ENCODE results near the gene TENT4A.

Gene TENT4A

GRCh38 chr5:6792911-6793471 lies 79.8 kb downstream of the TENT4A start:
- Histone ChIP-seq H3K27ac (ENCODE audit: low read depth, low read length) (no peak overlapping the region), H3K36me3 (ENCODE audit: control insufficient read depth in 1 of 2, insufficient read depth in 2 of 2, low read length in 2 of 2) (no peaks in the 10 kb centered on the region), H3K9me3 (ENCODE audit: insufficient read depth, low read depth, low read length) (no peaks in the 10 kb centered on the region), H4K8ac (ENCODE audit: low read depth, low read length) (no peak overlapping the region), H3K4me1 (ENCODE audit: control insufficient read depth in 1 of 2, insufficient read depth in 2 of 2, low read length in 2 of 2) (peaks cover 0 to 2% of the 10 kb centered on the region in 2 experiments), H3K27me3 (ENCODE audit: insufficient read depth, low read length) (no peaks in the 10 kb centered on the region), H2AFZ (ENCODE audit: insufficient read depth, low read length, poor library complexity) (no peak overlapping the region), H2AK5ac (ENCODE audit: low read length) (no peak overlapping the region), H4K12ac (ENCODE audit: low read depth, low read length) (no peak overlapping the region), H3K23ac (ENCODE audit: low read length) (no peak overlapping the region), H3K9ac (ENCODE audit: low read length) (no peak overlapping the region), H3K18ac (ENCODE audit: low read length) (no peak overlapping the region), H2BK5ac (ENCODE audit: low read depth, low read length, poor library complexity) (no peak overlapping the region), H3K79me1 (ENCODE audit: low read length) (no peaks in the 10 kb centered on the region), H3K4ac (ENCODE audit: low read depth, low read length) (no peak overlapping the region), H3K14ac (ENCODE audit: low read length) (no peak overlapping the region), H3K4me2 (ENCODE audit: low read length) (no peak overlapping the region), H3K4me3 (ENCODE audit: low read depth, low read length) (no peak overlapping the region), H2BK120ac (ENCODE audit: insufficient read depth, low read length, poor library complexity) (no peak overlapping the region), H2BK12ac (ENCODE audit: low read length) (no peak overlapping the region), H4K91ac (ENCODE audit: low read depth, low read length) (no peak overlapping the region), H3K79me2 (ENCODE audit: control insufficient read depth, insufficient read depth, low read length, poor library complexity) (no peaks in the 10 kb centered on the region)
- peak; percentile 12 to 64 for DNase-seq
- no CpG with 5 or more reads among the region's 14 CpGs for WGBS (ENCODE audit: extremely low coverage, insufficient coverage, insufficient read length)

- no peak for DNase-seq
- H3K18ac ChIP-seq (ENCODE audit: low read length), result no peak overlapping the region
- H3K14ac ChIP-seq (ENCODE audit: low read length), result no peak overlapping the region
- H3K23ac ChIP-seq (ENCODE audit: low read length), result no peak overlapping the region
- no peak overlapping the region for H2BK120ac ChIP-seq (ENCODE audit: insufficient read depth, low read length, poor library complexity)
- no peak overlapping the region for H2AK5ac ChIP-seq (ENCODE audit: low read length)
- H2BK12ac ChIP-seq (ENCODE audit: low read length), result no peak overlapping the region
- H3K4me3 ChIP-seq (ENCODE audit: low read depth, low read length), result no peak overlapping the region
- H3K4me2 ChIP-seq (ENCODE audit: low read length), result no peak overlapping the region
- H4K8ac ChIP-seq (ENCODE audit: low read depth, low read length), result no peak overlapping the region
- no peak overlapping the region for H2BK5ac ChIP-seq (ENCODE audit: low read depth, low read length, poor library complexity)
- no peaks in the 10 kb centered on the region for H3K79me1 ChIP-seq (ENCODE audit: low read length)
- H2AFZ ChIP-seq (ENCODE audit: insufficient read depth, low read length, poor library complexity), result no peak overlapping the region
- WGBS (ENCODE audit: extremely low coverage, insufficient coverage, insufficient read length), result no CpG with 5 or more reads among the region's 5 CpGs
- H3K27ac ChIP-seq (ENCODE audit: low read depth, low read length), result no peak overlapping the region
- H4K91ac ChIP-seq (ENCODE audit: low read depth, low read length), result no peak overlapping the region
- H3K9me3 ChIP-seq (ENCODE audit: insufficient read depth, low read depth, low read length), result peaks cover 3% of the 10 kb centered on the region
- no peaks in the 10 kb centered on the region for H3K79me2 ChIP-seq (ENCODE audit: control insufficient read depth, insufficient read depth, low read length, poor library complexity)
- no peaks in the 10 kb centered on the region for H3K36me3 ChIP-seq (ENCODE audit: control insufficient read depth in 1 of 2, insufficient read depth in 2 of 2, low read length in 2 of 2)
- no peak overlapping the region for H4K12ac ChIP-seq (ENCODE audit: low read depth, low read length)
- no peaks in the 10 kb centered on the region for H3K4me1 ChIP-seq (ENCODE audit: control insufficient read depth in 1 of 2, insufficient read depth in 2 of 2, low read length in 2 of 2)
- H3K9ac ChIP-seq (ENCODE audit: low read length), result no peak overlapping the region
- H3K27me3 ChIP-seq (ENCODE audit: insufficient read depth, low read length), result no peaks in the 10 kb centered on the region
- H3K4ac ChIP-seq (ENCODE audit: low read depth, low read length), result no peak overlapping the region
Measured at GRCh38 chr5:6801236-6801635, 88.0 kb downstream of the TENT4A start.

- H3K79me2 ChIP-seq (ENCODE audit: control insufficient read depth, insufficient read depth, low read length, poor library complexity), result no peaks in the 10 kb centered on the region
- no peak overlapping the region for H3K4me2 ChIP-seq (ENCODE audit: low read length)
- no CpG with 5 or more reads among the region's 7 CpGs for WGBS (ENCODE audit: extremely low coverage, insufficient coverage, insufficient read length)
- H3K27me3 ChIP-seq (ENCODE audit: insufficient read depth, low read length), result no peaks in the 10 kb centered on the region
- H2AK5ac ChIP-seq (ENCODE audit: low read length), result no peak overlapping the region
- no peaks in the 10 kb centered on the region for H3K36me3 ChIP-seq (ENCODE audit: control insufficient read depth in 1 of 2, insufficient read depth in 2 of 2, low read length in 2 of 2)
- H3K4ac ChIP-seq (ENCODE audit: low read depth, low read length), result no peak overlapping the region
- no peak overlapping the region for H3K9ac ChIP-seq (ENCODE audit: low read length)
- no peak overlapping the region for H4K12ac ChIP-seq (ENCODE audit: low read depth, low read length)
- no peak overlapping the region for H3K23ac ChIP-seq (ENCODE audit: low read length)
- no peak overlapping the region for H3K14ac ChIP-seq (ENCODE audit: low read length)
- no peak overlapping the region for H2BK12ac ChIP-seq (ENCODE audit: low read length)
- no peak overlapping the region for H2BK5ac ChIP-seq (ENCODE audit: low read depth, low read length, poor library complexity)
- no peak for DNase-seq
- H4K8ac ChIP-seq (ENCODE audit: low read depth, low read length), result no peak overlapping the region
- no peaks in the 10 kb centered on the region for H3K79me1 ChIP-seq (ENCODE audit: low read length)
- H3K4me1 ChIP-seq (ENCODE audit: control insufficient read depth in 1 of 2, insufficient read depth in 2 of 2, low read length in 2 of 2), result no peaks in the 10 kb centered on the region
- no peak overlapping the region for H4K91ac ChIP-seq (ENCODE audit: low read depth, low read length)
- no peak overlapping the region for H3K27ac ChIP-seq (ENCODE audit: low read depth, low read length)
- no peak overlapping the region for H2AFZ ChIP-seq (ENCODE audit: insufficient read depth, low read length, poor library complexity)
- no peak overlapping the region for H2BK120ac ChIP-seq (ENCODE audit: insufficient read depth, low read length, poor library complexity)
- no peak overlapping the region for H3K4me3 ChIP-seq (ENCODE audit: low read depth, low read length)
- H3K9me3 ChIP-seq (ENCODE audit: insufficient read depth, low read depth, low read length), result peaks cover 3% of the 10 kb centered on the region
- no peak overlapping the region for H3K18ac ChIP-seq (ENCODE audit: low read length)
Measured at GRCh38 chr5:6803981-6804550, 90.8 kb downstream of the TENT4A start.

GRCh38 chr5:6804766-6805501 lies 91.7 kb downstream of the TENT4A start:
- H3K79me1 ChIP-seq (ENCODE audit: low read length), result no peaks in the 10 kb centered on the region
- H2BK5ac ChIP-seq (ENCODE audit: low read depth, low read length, poor library complexity), result no peak overlapping the region
- no peak overlapping the region for H4K8ac ChIP-seq (ENCODE audit: low read depth, low read length)
- peak in 1 of 2 donors; percentile 41 for DNase-seq
- no peak overlapping the region for H3K23ac ChIP-seq (ENCODE audit: low read length)
- H3K9me3 ChIP-seq (ENCODE audit: insufficient read depth, low read depth, low read length), result peaks cover 3% of the 10 kb centered on the region
- WGBS (ENCODE audit: extremely low coverage, insufficient coverage, insufficient read length), result no CpG with 5 or more reads among the region's 5 CpGs
- H3K4ac ChIP-seq (ENCODE audit: low read depth, low read length), result no peak overlapping the region
- no peak overlapping the region for H4K12ac ChIP-seq (ENCODE audit: low read depth, low read length)
- H3K18ac ChIP-seq (ENCODE audit: low read length), result no peak overlapping the region
- H2AFZ ChIP-seq (ENCODE audit: insufficient read depth, low read length, poor library complexity), result no peak overlapping the region
- H3K27ac ChIP-seq (ENCODE audit: low read depth, low read length), result no peak overlapping the region
- no peaks in the 10 kb centered on the region for H3K79me2 ChIP-seq (ENCODE audit: control insufficient read depth, insufficient read depth, low read length, poor library complexity)
- no peak overlapping the region for H2BK12ac ChIP-seq (ENCODE audit: low read length)
- no peak overlapping the region for H2BK120ac ChIP-seq (ENCODE audit: insufficient read depth, low read length, poor library complexity)
- no peak overlapping the region for H3K9ac ChIP-seq (ENCODE audit: low read length)
- no peak overlapping the region for H4K91ac ChIP-seq (ENCODE audit: low read depth, low read length)
- H2AK5ac ChIP-seq (ENCODE audit: low read length), result no peak overlapping the region
- no peak overlapping the region for H3K4me2 ChIP-seq (ENCODE audit: low read length)
- H3K4me1 ChIP-seq (ENCODE audit: control insufficient read depth in 1 of 2, insufficient read depth in 2 of 2, low read length in 2 of 2), result no peaks in the 10 kb centered on the region
- H3K27me3 ChIP-seq (ENCODE audit: insufficient read depth, low read length), result no peaks in the 10 kb centered on the region
- H3K14ac ChIP-seq (ENCODE audit: low read length), result no peak overlapping the region
- H3K36me3 ChIP-seq (ENCODE audit: control insufficient read depth in 1 of 2, insufficient read depth in 2 of 2, low read length in 2 of 2), result no peaks in the 10 kb centered on the region
- no peak overlapping the region for H3K4me3 ChIP-seq (ENCODE audit: low read depth, low read length)
